ENCODE measurements around the gene HYAL2. TPM values are rescaled to one million over a fixed set of nuclear protein-coding genes. Genes with fewer than 3 reads are reported as not detected.

Gene HYAL2
- total RNA-seq, 6 experiments from 2014 or later, result 13.0 to 41.6 (median 21.2) TPM

DNA sequence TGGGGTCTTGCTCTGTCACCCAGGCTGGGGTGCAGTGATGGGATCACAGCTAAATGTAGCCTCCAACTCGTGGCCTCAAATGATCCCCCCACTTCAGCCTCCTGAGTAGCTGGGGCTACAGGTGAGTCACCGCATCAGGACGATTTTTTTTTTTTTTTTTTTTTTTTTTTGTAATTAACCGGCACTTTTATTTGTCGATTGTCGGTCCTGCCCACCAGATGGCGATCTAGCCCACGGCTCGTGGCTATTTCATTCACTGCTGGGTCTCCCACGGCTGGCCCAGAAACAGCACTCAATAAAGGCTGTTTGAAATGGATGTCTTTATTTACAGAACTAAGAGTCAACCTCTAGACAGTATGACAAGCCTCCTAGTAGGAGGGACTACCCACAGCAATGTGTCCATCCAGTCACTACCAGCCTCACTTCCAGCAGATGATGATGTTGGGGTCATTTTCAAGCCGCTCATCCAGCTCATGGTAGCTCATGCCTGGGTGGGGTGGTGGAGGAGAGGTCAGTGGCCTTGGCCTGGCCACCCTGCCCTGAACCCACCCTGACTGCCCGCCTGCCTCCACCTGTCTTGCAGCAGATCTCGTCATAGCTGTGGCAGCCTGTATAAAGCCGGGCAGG is 24.8 kb upstream of the HYAL2 start:
- no peaks in the 10 kb centered on the region for H3K27me3 ChIP-seq
- H3K4me1 ChIP-seq, result peaks cover 0 to 31% (median 7%) of the 10 kb centered on the region in 4 donors
- 0% methylated on average over 10 of the region's 14 CpGs for WGBS (ENCODE audit: insufficient coverage, low coverage, low lambda C conversion rate, missing lambda C conversion rate)

GRCh38 chr3:50345586-50346234 is 23.2 kb upstream of the HYAL2 start, which contains the start of gene ZMYND10:
ZMYND10 (minus strand) TSS chr3:50345732; CDS start chr3:50345579, 153 bp downstream.
- H3K4me1 ChIP-seq, result peaks cover 0 to 21% (median 3%) of the 10 kb centered on the region in 4 donors

More for the DNA sequence above, 24.8 kb upstream of the HYAL2 start:
- TF ChIP-seq POLR2A (IDR thresholded peaks at IDR 0.05), result no peak
- TF ChIP-seq, protein P1, sequence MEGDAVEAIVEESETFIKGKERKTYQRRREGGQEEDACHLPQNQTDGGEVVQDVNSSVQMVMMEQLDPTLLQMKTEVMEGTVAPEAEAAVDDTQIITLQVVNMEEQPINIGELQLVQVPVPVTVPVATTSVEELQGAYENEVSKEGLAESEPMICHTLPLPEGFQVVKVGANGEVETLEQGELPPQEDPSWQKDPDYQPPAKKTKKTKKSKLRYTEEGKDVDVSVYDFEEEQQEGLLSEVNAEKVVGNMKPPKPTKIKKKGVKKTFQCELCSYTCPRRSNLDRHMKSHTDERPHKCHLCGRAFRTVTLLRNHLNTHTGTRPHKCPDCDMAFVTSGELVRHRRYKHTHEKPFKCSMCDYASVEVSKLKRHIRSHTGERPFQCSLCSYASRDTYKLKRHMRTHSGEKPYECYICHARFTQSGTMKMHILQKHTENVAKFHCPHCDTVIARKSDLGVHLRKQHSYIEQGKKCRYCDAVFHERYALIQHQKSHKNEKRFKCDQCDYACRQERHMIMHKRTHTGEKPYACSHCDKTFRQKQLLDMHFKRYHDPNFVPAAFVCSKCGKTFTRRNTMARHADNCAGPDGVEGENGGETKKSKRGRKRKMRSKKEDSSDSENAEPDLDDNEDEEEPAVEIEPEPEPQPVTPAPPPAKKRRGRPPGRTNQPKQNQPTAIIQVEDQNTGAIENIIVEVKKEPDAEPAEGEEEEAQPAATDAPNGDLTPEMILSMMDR (IDR thresholded peaks at IDR 0.05), result peak; percentile 43 to 65 (median 56)
- intact Hi-C loops (cut with DNase I), result loop anchor here (10.0 kb wide), 2 partner anchors 198 to 208 kb away; no protein-coding TSS in a partner anchor
- DNase-seq (peak in 2 of 3 donors; percentile 72 to 75), ATAC-seq (peak; percentile 7 to 29 (median 26))
- no peaks in the 10 kb centered on the region for H3K9me3 ChIP-seq
- peaks cover 0 to 5% (median 0%) of the 10 kb centered on the region in 4 donors for H3K36me3 ChIP-seq
- no peak overlapping the region for H3K4me3 ChIP-seq
- H3K27ac ChIP-seq, result no peak overlapping the region

DNA sequence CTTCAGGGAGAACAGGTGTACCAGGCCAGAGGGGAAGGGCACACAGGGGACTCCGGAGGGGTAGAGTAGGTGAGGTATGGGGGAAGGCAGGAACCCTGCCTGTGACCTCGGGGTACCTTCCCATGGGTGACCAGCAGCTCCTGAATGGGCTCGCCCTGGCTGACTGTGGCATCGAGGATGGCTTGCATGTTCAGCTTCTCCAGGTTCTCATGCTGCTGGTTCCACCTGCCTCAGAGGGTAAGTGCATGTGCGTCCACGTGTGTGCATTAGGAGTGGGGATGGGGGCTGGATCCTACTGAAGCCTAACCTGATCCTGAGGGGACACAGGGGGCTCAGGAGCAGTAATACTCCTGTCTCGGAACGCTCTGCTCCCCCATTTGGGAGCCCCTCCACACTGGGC is 22.5 kb upstream of the HYAL2 start:
- WGBS (ENCODE audit: insufficient coverage, low coverage, low lambda C conversion rate, missing lambda C conversion rate), result 82% methylated on average over 3 of the region's 8 CpGs
- no peak overlapping the region for H3K27ac ChIP-seq
- intact Hi-C loops (cut with DNase I), result loop anchor here (10.0 kb wide), 2 partner anchors 200 to 210 kb away; no protein-coding TSS in a partner anchor
- no peaks in the 10 kb centered on the region for H3K9me3 ChIP-seq
- TF ChIP-seq, protein P1 (IDR thresholded peaks at IDR 0.05), result no peak
- TF ChIP-seq POLR2A (IDR thresholded peaks at IDR 0.05), result no peak
- peaks cover 0 to 19% (median 3%) of the 10 kb centered on the region in 4 donors for H3K4me1 ChIP-seq
- ATAC-seq (no peak), DNase-seq (no peak)
- H3K36me3 ChIP-seq, result peaks cover 0 to 5% (median 0%) of the 10 kb centered on the region in 4 donors
- no peaks in the 10 kb centered on the region for H3K27me3 ChIP-seq
- peak overlapping the region in 1 of 3 donors; percentile 27 for H3K4me3 ChIP-seq

More at GRCh38 chr3:50345586-50346234, 23.2 kb upstream of the HYAL2 start, which contains the start of gene ZMYND10:
- DNase-seq (peak; percentile 71 to 76 (median 74)), ATAC-seq (peak; percentile 5 to 40 (median 18))
- Histone ChIP-seq H3K27ac (no peak within 1 kb of the TSS), H3K4me3 (peak within 1 kb of the TSS in 1 of 3 donors; percentile 27), H3K36me3 (peaks cover 0 to 5% (median 0%) of the 10 kb centered on the region in 4 donors), H3K9me3 (no peaks in the 10 kb centered on the region), H3K27me3 (no peaks in the 10 kb centered on the region)
- intact Hi-C loops (cut with DNase I), result loop anchor here (10.0 kb wide), 2 partner anchors 199 to 209 kb away; no protein-coding TSS in a partner anchor
- WGBS (ENCODE audit: insufficient coverage, low coverage, low lambda C conversion rate, missing lambda C conversion rate), result 29% methylated on average over 17 of the region's 45 CpGs
- TF ChIP-seq POLR2A (IDR thresholded peaks at IDR 0.05), result no peak
- TF ChIP-seq, protein P1 (IDR thresholded peaks at IDR 0.05), result no peak

DNA sequence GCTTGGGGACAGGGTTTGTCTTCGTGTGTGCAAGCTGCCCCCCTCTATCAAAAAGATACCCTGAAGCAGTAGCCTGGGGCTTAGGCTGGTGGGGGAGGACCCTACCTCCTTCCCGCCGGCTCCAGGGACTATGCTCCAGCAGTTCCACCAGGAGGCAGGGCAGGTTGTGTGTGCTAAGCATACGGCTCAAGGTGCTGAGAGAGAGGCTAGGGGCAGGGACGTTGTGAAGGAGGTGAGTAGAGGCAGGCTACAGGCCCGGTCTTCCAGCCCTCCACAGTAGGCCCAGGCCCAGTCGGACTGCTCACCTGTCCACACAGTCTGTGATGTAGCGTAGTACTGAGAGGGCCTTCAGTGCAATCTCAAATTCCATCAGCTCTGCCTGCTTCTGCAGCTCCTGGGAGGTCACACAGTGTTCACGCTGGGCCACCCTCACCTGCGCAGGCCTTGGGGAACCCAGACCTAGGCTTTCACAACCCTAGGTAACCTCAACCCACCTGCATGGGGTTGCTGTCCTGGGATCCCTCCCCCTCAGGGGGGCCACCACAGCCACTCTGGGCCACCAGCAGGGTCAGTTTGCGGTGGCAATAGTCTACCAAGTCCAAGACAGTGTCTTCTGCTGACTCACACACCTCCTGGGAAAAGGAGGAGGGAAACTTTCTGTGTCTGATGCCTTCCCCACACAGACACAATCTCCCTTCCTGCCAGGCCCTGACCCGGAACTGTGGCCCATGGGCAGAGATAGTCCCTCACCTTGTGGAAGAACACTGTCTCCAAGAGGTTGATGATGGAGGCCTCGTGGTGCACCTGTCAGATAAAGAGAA is 20.5 kb upstream of the HYAL2 start:
- no peak overlapping the region for H3K27ac ChIP-seq
- WGBS (ENCODE audit: insufficient coverage, low coverage, low lambda C conversion rate, missing lambda C conversion rate), result 67% methylated on average over 5 of the region's 13 CpGs
- no peak for DNase-seq
- no peaks in the 10 kb centered on the region for H3K36me3 ChIP-seq
- H3K4me1 ChIP-seq, result peaks cover 0 to 19% (median 0%) of the 10 kb centered on the region in 4 donors
- H3K27me3 ChIP-seq, result no peaks in the 10 kb centered on the region
- H3K4me3 ChIP-seq, result no peak overlapping the region
- ATAC-seq, result no peak
- no peak for TF ChIP-seq POLR2A (IDR thresholded peaks at IDR 0.05)
- TF ChIP-seq, protein P1 (IDR thresholded peaks at IDR 0.05), result no peak
- intact Hi-C loops (cut with DNase I), result loop anchor here (10.0 kb wide), 2 partner anchors 202 to 212 kb away; no protein-coding TSS in a partner anchor
- H3K9me3 ChIP-seq, result no peaks in the 10 kb centered on the region

Measured in right lobe of liver (tissue), 6 donors.